ENCODE results near the gene ZBTB46.
"Not testable (repeated sequence)": the region's sequence is repeated elsewhere in the genome, so short reads cannot be mapped to it uniquely, and the experiment has no call there.

ZBTB46 gene

DNA sequence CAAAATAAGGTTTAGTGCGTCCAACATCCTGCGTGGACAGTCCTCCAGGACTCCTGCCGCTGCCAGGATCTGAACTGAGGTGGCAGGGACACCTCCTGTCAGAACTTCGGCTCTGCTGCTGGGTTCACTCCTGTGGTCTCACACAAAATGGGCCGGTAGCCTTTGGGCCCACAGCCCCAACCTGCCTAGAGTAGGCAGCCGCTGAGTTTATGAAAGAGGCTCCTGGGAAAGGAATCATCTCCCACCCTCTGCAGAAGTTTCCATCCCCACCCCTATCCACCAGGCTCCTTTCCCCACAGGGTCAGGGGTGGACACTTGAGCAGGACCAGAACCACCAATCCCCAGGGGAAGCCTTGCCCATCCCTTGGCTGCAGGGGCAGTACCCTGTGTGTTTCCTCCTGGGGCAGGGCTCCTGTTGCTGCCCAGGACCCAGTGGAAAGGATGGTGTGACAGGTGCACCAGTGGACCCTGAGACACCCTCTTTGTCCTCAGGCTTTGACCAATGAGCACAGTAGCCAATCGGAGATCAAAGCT, 28.2 kb upstream of the ZBTB46 start:
- no peak for DNase-seq

DNA sequence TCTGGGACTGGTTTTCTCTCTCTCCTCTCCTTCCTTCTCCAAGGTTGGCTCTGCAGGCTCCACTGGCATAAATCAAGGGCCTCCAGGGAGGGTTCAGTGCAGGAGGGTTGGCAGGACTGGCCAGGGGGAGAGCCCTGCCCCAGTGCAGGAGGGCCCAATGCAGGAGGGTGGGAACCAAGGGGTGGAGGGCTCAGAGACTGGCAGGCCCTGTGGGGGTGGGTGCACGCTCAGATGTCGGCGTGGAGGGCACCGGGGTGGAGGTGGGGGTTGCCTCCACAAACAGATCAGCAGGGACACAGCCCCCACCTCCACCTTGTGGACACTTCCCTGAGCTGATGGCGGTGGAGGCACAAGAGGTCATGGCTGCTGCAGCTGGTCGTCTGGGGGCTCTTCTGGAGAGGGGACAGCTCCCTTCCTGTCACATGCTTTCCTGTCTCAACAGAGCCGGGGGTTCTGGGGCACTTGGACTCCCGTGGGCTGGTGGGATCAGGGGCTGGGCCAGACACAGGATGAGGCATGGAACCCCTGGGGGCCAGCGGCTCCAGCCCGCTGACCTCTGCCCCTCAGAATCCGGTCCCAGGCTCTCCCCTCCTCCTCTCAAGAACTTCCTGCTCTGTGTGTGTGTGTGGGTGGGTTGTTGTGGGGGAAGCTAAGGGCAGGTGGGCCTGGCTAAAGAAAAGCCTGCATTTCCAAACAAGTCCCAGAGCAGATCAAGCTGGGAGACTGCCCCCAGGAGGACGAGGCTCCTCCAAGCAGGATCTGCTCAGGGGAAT, 27.5 kb upstream of the ZBTB46 start:
- DNase-seq, result no peak

- no peak for DNase-seq
These were observed 26.8 kb upstream of the ZBTB46 start for GRCh38 chr20:63857764-63858392.

GRCh38 chr20:63856098-63856511, 25.0 kb upstream of the ZBTB46 start:
- no peak for DNase-seq

- no peak for DNase-seq
These were observed 24.5 kb upstream of the ZBTB46 start for GRCh38 chr20:63855363-63856097.

- DNase-seq, result no peak
These were observed 23.8 kb upstream of the ZBTB46 start for GRCh38 chr20:63854766-63855362.

DNA sequence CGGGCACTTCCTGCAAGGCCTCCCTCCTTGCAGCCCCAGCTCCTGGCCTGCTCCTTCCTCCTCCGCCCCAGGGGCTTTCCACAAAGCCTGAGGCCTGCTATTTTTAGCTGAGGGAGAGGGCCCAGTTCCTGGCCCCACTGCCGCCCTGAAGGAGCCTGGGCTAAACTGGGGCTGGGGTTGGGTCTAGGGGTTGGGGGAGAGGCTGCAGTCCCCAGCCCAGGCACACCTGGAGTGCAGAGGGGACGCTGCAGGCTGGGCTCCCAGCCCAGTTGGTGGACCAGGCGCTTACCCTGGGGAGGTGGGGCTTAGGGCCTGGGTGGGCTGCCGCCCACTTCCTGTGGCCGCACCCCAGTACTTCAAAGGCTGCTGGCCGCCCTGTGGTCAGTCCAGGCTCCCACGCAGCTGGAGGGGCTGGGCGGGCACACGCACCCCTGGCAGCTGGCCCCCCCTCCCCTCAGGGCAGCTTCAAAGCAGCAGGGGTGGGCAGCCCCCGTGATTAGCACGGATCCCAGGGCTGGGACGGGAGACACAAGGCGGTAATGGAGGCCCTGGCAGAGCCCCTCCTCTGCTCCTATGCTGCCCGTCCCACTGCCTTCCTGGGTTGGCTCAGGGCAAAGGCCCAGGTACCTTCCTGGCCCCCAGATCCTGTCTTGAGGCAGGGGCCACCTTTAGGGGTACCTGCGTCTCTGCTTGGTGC, 23.2 kb upstream of the ZBTB46 start:
- DNase-seq, result no peak

DNA sequence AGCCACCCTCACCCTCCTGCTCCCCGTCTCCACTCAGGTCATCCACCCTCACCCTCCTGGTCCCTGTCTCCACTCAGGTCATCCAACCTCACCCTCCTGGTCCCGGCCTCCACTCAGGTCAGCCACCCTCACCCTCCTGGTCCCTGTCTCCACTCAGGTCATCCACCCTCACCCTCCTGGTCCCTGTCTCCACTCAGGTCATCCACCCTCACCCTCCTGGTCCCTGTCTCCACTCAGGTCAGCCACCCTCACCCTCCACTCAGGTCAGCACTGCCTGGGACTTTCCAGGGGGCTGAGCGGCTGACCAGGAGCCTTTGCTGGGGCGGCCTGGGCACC, 22.6 kb upstream of the ZBTB46 start:
- not testable (repeated sequence) for DNase-seq

- not testable (repeated sequence) for DNase-seq
These were observed 20.5 kb upstream of the ZBTB46 start for GRCh38 chr20:63851548-63851943.

- DNase-seq, result no peak
These were observed 19.9 kb upstream of the ZBTB46 start for GRCh38 chr20:63850689-63851547.

DNA sequence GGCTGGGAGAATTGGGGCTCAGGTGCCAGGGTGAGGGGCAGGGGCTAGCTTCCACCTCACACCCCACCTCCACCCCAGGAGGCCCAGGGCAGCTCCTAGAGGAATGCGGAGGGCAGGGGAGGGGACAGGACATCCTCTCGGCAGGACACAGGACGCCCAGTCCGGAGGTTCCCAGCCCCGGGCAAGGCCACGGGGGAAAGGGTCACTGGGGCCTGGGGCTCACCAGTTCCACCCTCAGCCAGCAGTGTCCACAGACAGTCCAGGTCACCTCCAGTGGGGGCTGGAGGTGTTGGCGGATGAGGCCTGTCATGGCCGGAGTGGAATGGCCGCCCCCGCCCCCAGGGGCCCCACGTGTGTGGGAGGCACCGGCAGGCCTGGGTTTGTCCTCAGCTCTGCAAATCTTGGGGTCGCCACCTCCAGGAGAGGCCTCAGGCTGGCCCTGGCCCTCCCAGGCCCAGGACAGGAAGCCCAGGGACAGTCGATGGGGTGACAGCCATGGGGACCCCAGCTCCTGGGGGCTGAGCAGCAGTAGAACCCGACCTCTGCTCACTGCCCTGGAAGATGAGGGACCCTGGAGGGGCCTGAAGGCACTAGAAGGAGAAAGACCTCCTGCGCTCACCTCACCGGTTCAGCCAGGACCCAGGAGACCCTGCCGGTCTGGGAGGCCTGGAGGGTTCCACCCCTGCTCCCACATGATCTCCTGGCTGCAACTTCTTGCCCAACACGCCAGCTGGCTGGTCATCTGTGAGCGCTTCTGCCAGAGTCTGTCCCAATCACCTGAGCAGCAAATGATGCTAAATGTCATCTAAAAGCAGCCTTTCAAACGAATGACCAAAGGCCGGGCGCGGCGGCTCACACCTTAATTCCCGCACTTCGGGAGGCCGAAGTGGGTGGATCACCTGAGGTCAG, 17.2 kb upstream of the ZBTB46 start:
- no peak for DNase-seq

- no peak for DNase-seq
These were observed 16.4 kb upstream of the ZBTB46 start for GRCh38 chr20:63847237-63848002.

DNA sequence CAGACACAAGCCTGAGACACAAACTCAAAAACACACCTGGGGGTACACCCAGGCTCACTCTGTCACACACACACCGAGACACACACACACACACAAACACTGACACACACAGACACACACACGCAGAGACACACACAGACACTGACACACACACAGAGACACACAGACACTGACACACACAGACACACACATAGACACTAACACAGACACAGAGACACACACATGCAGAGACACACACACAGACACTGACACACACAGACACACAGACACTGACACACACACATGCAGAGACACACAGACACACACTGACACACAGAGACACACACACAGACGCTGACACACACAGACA, 15.8 kb upstream of the ZBTB46 start:
- DNase-seq, result no peak

GRCh38 chr20:63846128-63846771, 15.2 kb upstream of the ZBTB46 start:
- no peak for DNase-seq

DNA sequence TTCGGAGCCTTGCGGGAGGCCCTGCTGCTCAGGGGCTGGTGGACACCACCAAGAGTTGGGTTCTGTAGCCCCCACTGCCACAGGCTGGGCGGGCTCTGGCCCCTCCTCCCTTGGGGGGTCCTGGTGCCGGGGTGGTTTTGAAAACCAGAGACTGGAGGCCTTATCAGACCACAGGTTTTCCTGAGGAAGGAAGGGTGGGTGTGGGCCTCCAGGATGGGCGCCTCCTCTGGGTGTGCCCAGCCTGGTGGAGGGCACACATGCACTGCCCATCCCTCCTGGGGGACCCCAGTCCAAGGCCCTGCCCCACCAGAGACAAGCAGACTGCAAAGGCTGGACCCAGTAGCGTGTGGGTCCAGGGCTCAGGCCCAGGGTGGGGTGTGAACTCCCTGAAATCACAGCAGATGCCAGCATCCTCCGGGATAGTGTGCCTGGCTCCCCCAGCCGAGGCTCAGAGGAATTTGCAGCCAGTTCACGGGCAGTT, 13.5 kb upstream of the ZBTB46 start:
- no peak for DNase-seq

DNA sequence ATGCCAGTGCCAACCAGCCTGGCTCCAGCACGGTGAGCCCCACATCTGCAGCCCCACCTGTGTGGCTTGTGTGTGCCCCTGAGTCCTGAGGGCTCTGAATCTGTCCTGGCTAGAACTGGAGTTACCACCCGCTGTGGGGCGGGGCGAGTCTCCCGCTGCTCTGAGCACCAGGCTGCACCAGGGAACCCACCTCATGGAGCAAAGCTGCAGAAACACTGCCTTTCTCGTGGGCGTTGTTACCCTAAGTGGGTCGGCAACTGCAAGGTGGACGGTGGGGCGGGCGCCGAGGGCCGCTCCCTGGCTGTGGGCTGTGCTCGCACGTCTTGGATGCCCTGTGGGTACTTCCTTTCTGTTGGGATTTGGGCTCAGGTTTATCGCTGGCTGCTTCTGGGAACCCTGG, 12.7 kb upstream of the ZBTB46 start:
- no peak for DNase-seq

DNA sequence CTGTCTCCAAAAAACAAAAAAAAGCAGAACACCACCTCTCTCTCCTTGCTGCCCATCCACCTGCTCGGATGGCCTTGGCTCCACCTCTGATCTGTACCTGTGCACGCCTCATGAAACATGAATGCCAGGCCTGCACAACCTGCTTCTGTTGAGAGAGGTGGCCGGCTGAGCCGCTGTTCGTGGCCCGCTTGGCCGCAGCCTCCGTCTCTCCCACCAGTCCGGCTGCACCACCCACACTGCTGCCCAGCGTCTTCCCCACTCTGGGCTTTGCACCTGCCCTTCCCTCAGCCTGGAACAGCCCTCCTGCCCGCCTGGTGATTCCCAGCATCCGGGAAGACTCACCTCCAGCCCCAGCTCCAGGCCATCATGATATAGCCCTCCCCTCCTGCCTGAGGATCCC, 12.2 kb upstream of the ZBTB46 start:
- DNase-seq, result no peak

- DNase-seq, result no peak
These were observed 11.2 kb upstream of the ZBTB46 start for GRCh38 chr20:63842258-63842657.

Data from anterior cingulate cortex (tissue), 58 donors.